Measurements from ENCODE around the gene ROPN1B.
"Not testable (repeated sequence)": the region's sequence is repeated elsewhere in the genome, so short reads cannot be mapped to it uniquely, and the experiment has no call there.

GRCh38 chr3:125977104-125977503 lies 8.1 kb downstream of the ROPN1B start:
- not testable (repeated sequence) for TF ChIP-seq EZH2phosphoT487 (IDR thresholded peaks at IDR 0.05; ENCODE audit: insufficient read depth, low read depth); EZH2 (IDR thresholded peaks at IDR 0.05; ENCODE audit: insufficient read depth, poor library complexity, severe bottlenecking)
